Esophagus squamous epithelium (tissue), 5 donors: ENCODE data around the gene ARIH2. TPM values are rescaled to one million over a fixed set of nuclear protein-coding genes. Genes with fewer than 3 reads are reported as not detected.

Source experiments
- DNase-seq: peaks from one replicate; lab custom pipeline; 2025; lab: John Stamatoyannopoulos, UW
- H3K27ac ChIP-seq, 4 donors: fragments of 200-600 bp; sonication (generic); one replicate each; pipeline ENCODE4 v1.5.1; 2016 to 2019; ENCODE audit warnings: mild to moderate bottlenecking in 1 of 4
- H3K27me3 ChIP-seq, 4 donors: fragments of 200-600 bp; sonication (generic); 1 replicate in 3 of 4; 2 replicates in 1 of 4; pipeline versions ENCODE4 v1.5.1 to v1.6.0; 2017 to 2021; ENCODE audit warnings: antibody characterized with exemption in 1 of 4
- H3K36me3 ChIP-seq, 3 donors: fragments of 200-600 bp; sonication (generic); one replicate each; pipeline ENCODE4 v1.5.1; 2016 to 2019
- H3K4me1 ChIP-seq, 3 donors: fragments of 200-600 bp; sonication (generic); one replicate each; pipeline ENCODE4 v1.5.1; 2017 to 2019
- H3K4me3 ChIP-seq, 4 donors: fragments of 200-600 bp; sonication (generic); 1 replicate in 3 of 4; 2 replicates in 1 of 4; pipeline ENCODE4 v1.5.1; 2016 to 2019; ENCODE audit warnings: mild to moderate bottlenecking in 2 of 4, moderate library complexity in 1 of 4
- H3K9me3 ChIP-seq, 3 donors: fragments of 200-600 bp; sonication (generic); one replicate each; pipeline ENCODE4 v1.5.1; 2016 to 2019
- POLR2A ChIP-seq, 4 donors: fragments of 450-650 bp; IDR thresholded peaks; one replicate each; pipeline ENCODE4 v1.6.1; 2017; ENCODE audit warnings: antibody characterized with exemption in 4 of 4, mild to moderate bottlenecking in 4 of 4, moderate library complexity in 3 of 4
- WGBS, 2 donors: methylation state at CpG; one replicate each; pipeline ENCODE4 v1.1.5; 2018; 5-methylcytosine and 5-hydroxymethylcytosine counted together
- intact Hi-C: fragments of 100-400 bp; cut with DNase I; formaldehyde crosslinking; loops from one replicate; pipeline ENCODE4 v1.15.0; 2022
- total RNA-seq, 4 donors: library from RNA; depleted of rRNA; stranded (reverse); fragments of >200 nt; gene quantifications; one replicate each; pipeline ENCODE4 v1.1.0, GENCODE V29; 2016
- TF ChIP-seq, protein P1 (sequence below), 6 experiments: fragments of 450-650 bp in 4 of 6; fragments of 200-600 bp in 2 of 6; sonication (generic) in 2 of 6; IDR thresholded peaks; one replicate each; pipeline ENCODE4 v1.5.1; 2016 to 2019; ENCODE audit warnings: antibody characterized with exemption in 6 of 6, mild to moderate bottlenecking in 4 of 6, moderate library complexity in 4 of 6
- donor health status: DM: yes; HTN: yes; CAD: no.

The ARIH2 gene
- total RNA-seq, 4 donors from 2014 or later: 54.0 to 74.2 (median 71.3) TPM

GRCh38 chr3:48881652-48882114 is 37.0 kb upstream of the ARIH2 start:
- 80 to 97% methylated on average over 3 of the region's 5 CpGs for WGBS, 2 donors
- intact Hi-C loops: no loop called here

GRCh38 chr3:48885753-48886152 is 32.9 kb upstream of the ARIH2 start:
- Histone ChIP-seq H3K9me3 (no peaks in the 10 kb centered on the region), H3K27ac (no peak overlapping the region), H3K4me3 (no peak overlapping the region), H3K36me3 (peaks cover 0 to 30% (median 0%) of the 10 kb centered on the region in 3 donors), H3K27me3 (no peaks in the 10 kb centered on the region), H3K4me1 (peaks cover 0 to 11% (median 0%) of the 10 kb centered on the region in 3 donors)
- intact Hi-C loops: no loop called here
- TF ChIP-seq, protein P1, sequence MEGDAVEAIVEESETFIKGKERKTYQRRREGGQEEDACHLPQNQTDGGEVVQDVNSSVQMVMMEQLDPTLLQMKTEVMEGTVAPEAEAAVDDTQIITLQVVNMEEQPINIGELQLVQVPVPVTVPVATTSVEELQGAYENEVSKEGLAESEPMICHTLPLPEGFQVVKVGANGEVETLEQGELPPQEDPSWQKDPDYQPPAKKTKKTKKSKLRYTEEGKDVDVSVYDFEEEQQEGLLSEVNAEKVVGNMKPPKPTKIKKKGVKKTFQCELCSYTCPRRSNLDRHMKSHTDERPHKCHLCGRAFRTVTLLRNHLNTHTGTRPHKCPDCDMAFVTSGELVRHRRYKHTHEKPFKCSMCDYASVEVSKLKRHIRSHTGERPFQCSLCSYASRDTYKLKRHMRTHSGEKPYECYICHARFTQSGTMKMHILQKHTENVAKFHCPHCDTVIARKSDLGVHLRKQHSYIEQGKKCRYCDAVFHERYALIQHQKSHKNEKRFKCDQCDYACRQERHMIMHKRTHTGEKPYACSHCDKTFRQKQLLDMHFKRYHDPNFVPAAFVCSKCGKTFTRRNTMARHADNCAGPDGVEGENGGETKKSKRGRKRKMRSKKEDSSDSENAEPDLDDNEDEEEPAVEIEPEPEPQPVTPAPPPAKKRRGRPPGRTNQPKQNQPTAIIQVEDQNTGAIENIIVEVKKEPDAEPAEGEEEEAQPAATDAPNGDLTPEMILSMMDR (IDR thresholded peaks at IDR 0.05): no peak
- TF ChIP-seq POLR2A (IDR thresholded peaks at IDR 0.05): no peak
- DNase-seq: no peak

More at GRCh38 chr3:48881652-48882114, 37.0 kb upstream of the ARIH2 start:
- Histone ChIP-seq H3K4me1 (no peaks in the 10 kb centered on the region), H3K4me3 (no peak overlapping the region), H3K36me3 (peaks cover 0 to 61% (median 3%) of the 10 kb centered on the region in 3 donors), H3K27me3 (no peaks in the 10 kb centered on the region), H3K27ac (no peak overlapping the region), H3K9me3 (no peaks in the 10 kb centered on the region)
- DNase-seq: no peak
- TF ChIP-seq POLR2A (IDR thresholded peaks at IDR 0.05): no peak
- TF ChIP-seq, protein P1 (IDR thresholded peaks at IDR 0.05): no peak

- no peak for TF ChIP-seq POLR2A (IDR thresholded peaks at IDR 0.05)
- TF ChIP-seq, protein P1 (IDR thresholded peaks at IDR 0.05): no peak
- WGBS, 2 donors: 91 to 94% methylated on average over 8 of the region's 8 CpGs
Measured at GRCh38 chr3:48891606-48892005, 27.0 kb upstream of the ARIH2 start.

GRCh38 chr3:48894516-48894915 is 24.1 kb upstream of the ARIH2 start:
- H3K4me1 ChIP-seq: peaks cover 9 to 26% (median 18%) of the 10 kb centered on the region in 3 donors
- no peaks in the 10 kb centered on the region for H3K9me3 ChIP-seq
- H3K4me3 ChIP-seq: no peak overlapping the region
- no peak overlapping the region for H3K27ac ChIP-seq
- peaks cover 0 to 13% (median 9%) of the 10 kb centered on the region in 3 donors for H3K36me3 ChIP-seq
- no peak for DNase-seq
- no peaks in the 10 kb centered on the region for H3K27me3 ChIP-seq
- intact Hi-C loops: no loop called here
- 80 to 100% methylated on average over 2 to 6 of the region's 6 CpGs for WGBS, 2 donors
- no peak for TF ChIP-seq POLR2A (IDR thresholded peaks at IDR 0.05)
- TF ChIP-seq, protein P1 (IDR thresholded peaks at IDR 0.05): no peak

More at GRCh38 chr3:48891606-48892005, 27.0 kb upstream of the ARIH2 start:
- intact Hi-C loops: no loop called here
- Histone ChIP-seq H3K4me1 (peaks cover 0 to 11% (median 0%) of the 10 kb centered on the region in 3 donors), H3K27me3 (no peaks in the 10 kb centered on the region), H3K27ac (no peak overlapping the region), H3K36me3 (peaks cover 0 to 13% (median 9%) of the 10 kb centered on the region in 3 donors), H3K9me3 (no peaks in the 10 kb centered on the region), H3K4me3 (no peak overlapping the region)
- DNase-seq: no peak

DNA sequence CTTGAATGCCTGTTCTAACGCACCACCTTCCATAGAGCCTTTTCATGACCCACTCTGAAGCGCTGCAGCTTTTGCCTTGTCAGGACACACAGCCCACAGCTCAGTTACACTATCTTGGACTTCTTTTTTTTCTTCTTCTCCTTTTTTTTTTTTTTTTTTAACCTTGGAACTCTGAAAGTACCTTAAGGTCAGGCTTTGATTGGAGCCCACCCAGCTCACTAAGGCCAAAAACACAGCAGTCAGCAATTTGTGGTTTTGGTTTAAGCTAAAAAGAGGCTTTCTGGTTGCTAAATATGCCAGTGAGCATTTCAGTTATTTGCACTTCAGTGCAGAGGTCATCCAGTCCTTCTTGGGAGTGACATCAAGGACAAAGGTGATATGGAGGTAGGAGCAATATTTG is 21.7 kb upstream of the ARIH2 start:
- TF ChIP-seq, protein P1 (IDR thresholded peaks at IDR 0.05): no peak
- no peak for TF ChIP-seq POLR2A (IDR thresholded peaks at IDR 0.05)
- WGBS, 2 donors: 77 to 93% methylated on average over 2 of the region's 2 CpGs
- peaks cover 9 to 24% (median 18%) of the 10 kb centered on the region in 3 donors for H3K4me1 ChIP-seq
- H3K9me3 ChIP-seq: no peaks in the 10 kb centered on the region
- no peak overlapping the region for H3K27ac ChIP-seq
- peaks cover 0 to under 1% (median 0%) of the 10 kb centered on the region in 3 donors for H3K36me3 ChIP-seq
- DNase-seq: no peak
- no peak overlapping the region for H3K4me3 ChIP-seq
- no peaks in the 10 kb centered on the region for H3K27me3 ChIP-seq
- intact Hi-C loops: no loop called here
